ENCODE results near the gene UBXN11.

UBXN11 gene

GRCh38 chr1:26259005-26259404 is 47.4 kb downstream of the UBXN11 start:
- H4K20me1 ChIP-seq (ENCODE audit: insufficient read depth, low read length) = no peaks in the 10 kb centered on the region
- H3K4me2 ChIP-seq (ENCODE audit: low read length) = no peak overlapping the region
- no peaks in the 10 kb centered on the region for H3K79me2 ChIP-seq (ENCODE audit: insufficient read depth, low read length)
- H3K36me3 ChIP-seq (ENCODE audit: insufficient read depth, low read length) = peaks cover 83% of the 10 kb centered on the region
- TF ChIP-seq CTCF (IDR thresholded peaks at IDR 0.05; ENCODE audit: low read length) (no peak), EZH2 (IDR thresholded peaks at IDR 0.05; ENCODE audit: borderline replicate concordance, low read length) (no peak)
- H3K4me1 ChIP-seq (ENCODE audit: insufficient read depth, low read length, severe bottlenecking) = peaks cover 14% of the 10 kb centered on the region
- no peaks in the 10 kb centered on the region for H3K9me2 ChIP-seq (ENCODE audit: low read depth, low read length)
- no peaks in the 10 kb centered on the region for H3F3A ChIP-seq (ENCODE audit: insufficient read depth, low read length)
- H3K9me3 ChIP-seq (ENCODE audit: low read length) = no peaks in the 10 kb centered on the region
- H3K27ac ChIP-seq (ENCODE audit: low read depth, low read length, poor library complexity, severe bottlenecking) = no peak overlapping the region
- no peak overlapping the region for H3K9ac ChIP-seq (ENCODE audit: low read length)
- no peak overlapping the region for H3K4me3 ChIP-seq (ENCODE audit: low read depth, low read length, poor library complexity, severe bottlenecking)
- H3K27me3 ChIP-seq (ENCODE audit: insufficient read depth, low read length) = no peaks in the 10 kb centered on the region
- H2AFZ ChIP-seq (ENCODE audit: low read length) = no peak overlapping the region

DNA sequence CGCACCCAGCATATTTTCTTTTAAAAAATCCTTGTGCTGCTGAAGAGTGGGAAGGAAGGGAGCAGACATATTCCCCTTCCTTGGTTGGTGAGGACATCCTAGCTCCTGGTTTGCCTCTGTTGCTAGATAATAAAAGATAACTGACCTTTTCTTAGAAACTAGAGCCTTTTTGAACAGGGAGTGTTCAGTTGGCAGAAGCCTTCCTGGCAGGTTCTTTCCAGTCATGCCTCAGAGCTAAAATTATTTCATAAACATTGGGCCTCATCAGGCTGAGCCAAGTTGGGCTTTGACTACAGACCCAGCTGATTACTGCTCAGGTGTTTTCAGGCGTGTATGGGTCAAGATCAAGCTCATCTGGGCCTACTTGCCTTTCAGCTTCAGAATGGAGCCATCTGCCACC is 49.2 kb downstream of the UBXN11 start:
- H3K4me3 ChIP-seq (ENCODE audit: low read depth, low read length, poor library complexity, severe bottlenecking) = no peak overlapping the region
- H3K9me2 ChIP-seq (ENCODE audit: low read depth, low read length) = no peaks in the 10 kb centered on the region
- peaks cover 73% of the 10 kb centered on the region for H3K36me3 ChIP-seq (ENCODE audit: insufficient read depth, low read length)
- H3K27ac ChIP-seq (ENCODE audit: low read depth, low read length, poor library complexity, severe bottlenecking) = no peak overlapping the region
- no peak overlapping the region for H2AFZ ChIP-seq (ENCODE audit: low read length)
- H3K27me3 ChIP-seq (ENCODE audit: insufficient read depth, low read length) = no peaks in the 10 kb centered on the region
- no peak overlapping the region for H3K9ac ChIP-seq (ENCODE audit: low read length)
- no peaks in the 10 kb centered on the region for H4K20me1 ChIP-seq (ENCODE audit: insufficient read depth, low read length)
- H3K4me2 ChIP-seq (ENCODE audit: low read length) = no peak overlapping the region
- no peaks in the 10 kb centered on the region for H3F3A ChIP-seq (ENCODE audit: insufficient read depth, low read length)
- no peak for TF ChIP-seq CTCF (IDR thresholded peaks at IDR 0.05; ENCODE audit: low read length)
- TF ChIP-seq EZH2 (IDR thresholded peaks at IDR 0.05; ENCODE audit: borderline replicate concordance, low read length) = no peak
- no peaks in the 10 kb centered on the region for H3K79me2 ChIP-seq (ENCODE audit: insufficient read depth, low read length)
- H3K9me3 ChIP-seq (ENCODE audit: low read length) = no peaks in the 10 kb centered on the region
- peaks cover 14% of the 10 kb centered on the region for H3K4me1 ChIP-seq (ENCODE audit: insufficient read depth, low read length, severe bottlenecking)

GRCh38 chr1:26254404-26254803 is 52.0 kb downstream of the UBXN11 start:
- no peaks in the 10 kb centered on the region for H3K9me3 ChIP-seq (ENCODE audit: low read length)
- H3K4me1 ChIP-seq (ENCODE audit: insufficient read depth, low read length, severe bottlenecking) = peaks cover 13% of the 10 kb centered on the region
- no peaks in the 10 kb centered on the region for H4K20me1 ChIP-seq (ENCODE audit: insufficient read depth, low read length)
- H3K4me2 ChIP-seq (ENCODE audit: low read length) = no peak overlapping the region
- H3F3A ChIP-seq (ENCODE audit: insufficient read depth, low read length) = no peaks in the 10 kb centered on the region
- TF ChIP-seq EZH2 (IDR thresholded peaks at IDR 0.05; ENCODE audit: borderline replicate concordance, low read length) (no peak), CTCF (IDR thresholded peaks at IDR 0.05; ENCODE audit: low read length) (no peak)
- H3K79me2 ChIP-seq (ENCODE audit: insufficient read depth, low read length) = peaks cover 3% of the 10 kb centered on the region; the same call in 1 of the 2 replicates
- H2AFZ ChIP-seq (ENCODE audit: low read length) = no peak overlapping the region
- H3K27ac ChIP-seq (ENCODE audit: low read depth, low read length, poor library complexity, severe bottlenecking) = no peak overlapping the region
- H3K36me3 ChIP-seq (ENCODE audit: insufficient read depth, low read length) = peaks cover 60% of the 10 kb centered on the region
- H3K4me3 ChIP-seq (ENCODE audit: low read depth, low read length, poor library complexity, severe bottlenecking) = no peak overlapping the region
- no peaks in the 10 kb centered on the region for H3K9me2 ChIP-seq (ENCODE audit: low read depth, low read length)
- no peaks in the 10 kb centered on the region for H3K27me3 ChIP-seq (ENCODE audit: insufficient read depth, low read length)
- no peak overlapping the region for H3K9ac ChIP-seq (ENCODE audit: low read length)
